Upper lobe of left lung (tissue), 6 donors: ENCODE measurements around the gene XIRP1. TPM values are rescaled to one million over a fixed set of nuclear protein-coding genes. Genes with fewer than 3 reads are reported as not detected.
A peak's percentile ranks its signal among the peaks of the same experiment; 100 is the strongest.

Experiments used
- ATAC-seq, 2 donors: fragments of 200-7000 bp; cut with Tn5 transposase; one replicate each; pipeline ENCODE4 v1.9.1; 2022; ENCODE audit warnings: mild to moderate bottlenecking in 2 of 2, moderate library complexity in 2 of 2; ENCODE audit not compliant: low FRiP score in 2 of 2
- DNase-seq, 2 donors: peaks; one replicate each; pipeline ENCODE4 v3.0.0-alpha.2; 2019 to 2020
- H3K27ac ChIP-seq, 4 donors: fragments of 200-600 bp; sonication (generic); one replicate each; pipeline ENCODE4 v1.5.1; 2016 to 2019
- H3K27me3 ChIP-seq, 4 donors: fragments of 200-600 bp; sonication (generic); one replicate each; pipeline ENCODE4 v1.5.1; 2017 to 2019
- H3K36me3 ChIP-seq, 4 donors: fragments of 200-600 bp; sonication (generic); one replicate each; pipeline ENCODE4 v1.5.1; 2016 to 2019
- H3K4me1 ChIP-seq, 4 donors: fragments of 200-600 bp; sonication (generic); one replicate each; pipeline ENCODE4 v1.5.1; 2018 to 2019
- H3K4me3 ChIP-seq, 4 donors: fragments of 200-600 bp; sonication (generic); one replicate each; pipeline ENCODE4 v1.5.1; 2017 to 2019; ENCODE audit warnings: mild to moderate bottlenecking in 2 of 4, moderate library complexity in 1 of 4
- H3K9me3 ChIP-seq, 4 donors: fragments of 200-600 bp; sonication (generic); one replicate each; pipeline ENCODE4 v1.5.1; 2018 to 2019
- CTCF ChIP-seq, 6 experiments: fragments of 450-650 bp in 4 of 6; fragments of 200-600 bp in 2 of 6; sonication (generic) in 2 of 6; IDR thresholded peaks; one replicate each; pipeline ENCODE4 v1.5.1; 2016 to 2019; ENCODE audit warnings: antibody characterized with exemption in 6 of 6
- EP300 ChIP-seq, 4 donors: sonication (generic); formaldehyde crosslinking; IDR thresholded peaks; one replicate each; pipeline ENCODE4 v1.5.1; 2017; ENCODE audit warnings: antibody characterized with exemption in 4 of 4, control low read depth in 2 of 4
- POLR2A ChIP-seq, 4 donors: fragments of 450-650 bp; IDR thresholded peaks; one replicate each; pipeline ENCODE4 v1.5.1; 2016 to 2017; ENCODE audit warnings: antibody characterized with exemption in 4 of 4, mild to moderate bottlenecking in 2 of 4
- POLR2AphosphoS5 ChIP-seq, 2 donors: sonication (generic); formaldehyde crosslinking; IDR thresholded peaks; one replicate each; pipeline ENCODE4 v1.5.1; 2017; ENCODE audit warnings: antibody characterized with exemption in 2 of 2
- WGBS, 2 donors: methylation state at CpG; one replicate each; pipeline ENCODE4 v1.1.5; 2017 to 2018; 5-methylcytosine and 5-hydroxymethylcytosine counted together
- total RNA-seq, 6 donors: library from RNA; depleted of rRNA in 4 of 6; stranded (reverse); fragments of >200 nt in 4 of 6; gene quantifications; one replicate each; pipeline versions ENCODE4 v1.1.0 to v1.2.1, GENCODE V29; 2016 to 2021
- donor health status: DM: no; HTN: no; CAD: no; lungs with moderate emphysema.
- donor health status: DM: no; HTN: yes; CAD: no; lungs with severe emphysema.

The XIRP1 gene
- total RNA-seq, 6 donors from 2014 or later = 0.07 to 1.2 (median 0.10) TPM; not detected in 3

- H3K9me3 ChIP-seq = no peaks in the 10 kb centered on the region
- peak in 1 of 2 donors; percentile 50 for DNase-seq
- no peaks in the 10 kb centered on the region for H3K36me3 ChIP-seq
- 91 to 95% methylated on average over 9 to 11 of the region's 14 CpGs for WGBS, 2 donors
- H3K27ac ChIP-seq = no peak overlapping the region
- no peaks in the 10 kb centered on the region for H3K27me3 ChIP-seq
- TF ChIP-seq POLR2AphosphoS5 (IDR thresholded peaks at IDR 0.05) (no peak), CTCF (IDR thresholded peaks at IDR 0.05) (no peak), EP300 (IDR thresholded peaks at IDR 0.05) (no peak), POLR2A (IDR thresholded peaks at IDR 0.05) (no peak)
- H3K4me3 ChIP-seq = no peak overlapping the region
- ATAC-seq = no peak
- H3K4me1 ChIP-seq = peaks cover 19 to 29% (median 25%) of the 10 kb centered on the region in 4 donors
Observed at GRCh38 chr3:39185959-39186691, 6.3 kb downstream of the XIRP1 start.

- Histone ChIP-seq H3K27me3 (no peaks in the 10 kb centered on the region), H3K36me3 (no peaks in the 10 kb centered on the region), H3K9me3 (no peaks in the 10 kb centered on the region), H3K4me3 (no peak overlapping the region), H3K27ac (no peak overlapping the region), H3K4me1 (peaks cover 23 to 36% (median 28%) of the 10 kb centered on the region in 4 donors)
- TF ChIP-seq CTCF (IDR thresholded peaks at IDR 0.05) (no peak), POLR2A (IDR thresholded peaks at IDR 0.05) (no peak), EP300 (IDR thresholded peaks at IDR 0.05) (no peak), POLR2AphosphoS5 (IDR thresholded peaks at IDR 0.05) (no peak)
- DNase-seq (peak in 1 of 2 donors; percentile 52), ATAC-seq (no peak)
- 94 to 96% methylated on average over 5 to 8 of the region's 9 CpGs for WGBS, 2 donors
Observed at GRCh38 chr3:39185326-39185958, 7.0 kb downstream of the XIRP1 start.

GRCh38 chr3:39184968-39185285 is 7.5 kb downstream of the XIRP1 start:
- H3K27me3 ChIP-seq = no peaks in the 10 kb centered on the region
- TF ChIP-seq CTCF (IDR thresholded peaks at IDR 0.05) (no peak), POLR2AphosphoS5 (IDR thresholded peaks at IDR 0.05) (no peak), EP300 (IDR thresholded peaks at IDR 0.05) (no peak), POLR2A (IDR thresholded peaks at IDR 0.05) (no peak)
- H3K4me3 ChIP-seq = no peak overlapping the region
- no peaks in the 10 kb centered on the region for H3K36me3 ChIP-seq
- no peaks in the 10 kb centered on the region for H3K9me3 ChIP-seq
- ATAC-seq = no peak
- no peak overlapping the region for H3K27ac ChIP-seq
- H3K4me1 ChIP-seq = peaks cover 25 to 39% (median 30%) of the 10 kb centered on the region in 4 donors
- 96 to 100% methylated on average over 1 to 4 of the region's 4 CpGs for WGBS, 2 donors
- no peak for DNase-seq

- H3K4me1 ChIP-seq = peaks cover 26 to 40% (median 33%) of the 10 kb centered on the region in 4 donors
- H3K36me3 ChIP-seq = no peaks in the 10 kb centered on the region
- ATAC-seq (no peak), DNase-seq (peak in 1 of 2 donors; percentile 66)
- H3K27me3 ChIP-seq = no peaks in the 10 kb centered on the region
- H3K27ac ChIP-seq = peak overlapping the region in 3 of 4 donors; percentile 79 to 94 (median 87)
- WGBS, 2 donors = 89 to 92% methylated on average over 9 to 12 of the region's 12 CpGs
- H3K9me3 ChIP-seq = no peaks in the 10 kb centered on the region
- H3K4me3 ChIP-seq = no peak overlapping the region
- TF ChIP-seq POLR2A (IDR thresholded peaks at IDR 0.05) = no peak
- no peak for TF ChIP-seq POLR2AphosphoS5 (IDR thresholded peaks at IDR 0.05)
- TF ChIP-seq CTCF (IDR thresholded peaks at IDR 0.05) = no peak
- no peak for TF ChIP-seq EP300 (IDR thresholded peaks at IDR 0.05)
Observed at GRCh38 chr3:39184081-39184967, 8.1 kb downstream of the XIRP1 start.
